Measurements from ENCODE around the gene TMEM256. TPM values are rescaled to one million over a fixed set of nuclear protein-coding genes. Genes with fewer than 3 reads are reported as not detected.

Gene TMEM256
- total RNA-seq, 4 donors from 2014 or later: 28.9 to 65.6 (median 50.2) TPM

- no peaks in the 10 kb centered on the region for H3K4me1 ChIP-seq
- ATAC-seq (no peak), DNase-seq (no peak)
- no peaks in the 10 kb centered on the region for H3K36me3 ChIP-seq
- H3K4me3 ChIP-seq: no peak within 1 kb of the TSS
- no peaks in the 10 kb centered on the region for H3K27me3 ChIP-seq
- no peaks in the 10 kb centered on the region for H3K9me3 ChIP-seq
- in situ Hi-C loops (cut with MboI; ENCODE audit: low sequenced_read_pairs in 4 of 4) (no loop called here), intact Hi-C loops (cut with DNase I; ENCODE audit: low total_unique reads) (no loop called here)
- H3K27ac ChIP-seq: no peak within 1 kb of the TSS
- TF ChIP-seq POLR2A (IDR thresholded peaks at IDR 0.05): no peak
- no peak for TF ChIP-seq CTCF (IDR thresholded peaks at IDR 0.05 in 4 of 5, conservative IDR thresholded peaks at IDR 0.05 in 1 of 5)
Observed at GRCh38 chr17:7419819-7420610, 16.1 kb upstream of the TMEM256 start, which contains the start of gene SPEM1. SPEM1 (plus strand) TSS chr17:7420324; CDS start chr17:7420385, 61 bp downstream.

GRCh38 chr17:7418472-7419152 is 14.7 kb upstream of the TMEM256 start:
- in situ Hi-C loops (cut with MboI; ENCODE audit: low sequenced_read_pairs in 4 of 4): no loop called here
- no peaks in the 10 kb centered on the region for H3K4me1 ChIP-seq
- H3K4me3 ChIP-seq: no peak overlapping the region
- H3K9me3 ChIP-seq: no peaks in the 10 kb centered on the region
- H3K27me3 ChIP-seq: no peaks in the 10 kb centered on the region
- ATAC-seq (no peak), DNase-seq (no peak)
- no peak overlapping the region for H3K27ac ChIP-seq
- no peak for TF ChIP-seq CTCF (IDR thresholded peaks at IDR 0.05 in 4 of 5, conservative IDR thresholded peaks at IDR 0.05 in 1 of 5)
- TF ChIP-seq POLR2A (IDR thresholded peaks at IDR 0.05): no peak
- intact Hi-C loops (cut with DNase I; ENCODE audit: low total_unique reads): no loop called here
- no peaks in the 10 kb centered on the region for H3K36me3 ChIP-seq

- ATAC-seq: no peak
Observed at GRCh38 chr17:7417056-7417655, 13.3 kb upstream of the TMEM256 start.

GRCh38 chr17:7416323-7416722 is 12.4 kb upstream of the TMEM256 start:
- in situ Hi-C loops (cut with MboI; ENCODE audit: low sequenced_read_pairs in 4 of 4): no loop called here
- Histone ChIP-seq H3K36me3 (no peaks in the 10 kb centered on the region), H3K27me3 (no peaks in the 10 kb centered on the region), H3K27ac (no peak overlapping the region), H3K4me1 (no peaks in the 10 kb centered on the region), H3K9me3 (no peaks in the 10 kb centered on the region), H3K4me3 (no peak overlapping the region)
- no peak for DNase-seq
- TF ChIP-seq POLR2A (IDR thresholded peaks at IDR 0.05) (no peak), CTCF (IDR thresholded peaks at IDR 0.05 in 4 of 5, conservative IDR thresholded peaks at IDR 0.05 in 1 of 5) (no peak)
- ATAC-seq: no peak
- intact Hi-C loops (cut with DNase I; ENCODE audit: low total_unique reads): no loop called here

More at GRCh38 chr17:7417056-7417655, 13.3 kb upstream of the TMEM256 start:
- Histone ChIP-seq H3K9me3 (no peaks in the 10 kb centered on the region), H3K36me3 (no peaks in the 10 kb centered on the region), H3K27ac (no peak overlapping the region), H3K4me3 (no peak overlapping the region), H3K27me3 (no peaks in the 10 kb centered on the region), H3K4me1 (no peaks in the 10 kb centered on the region)
- intact Hi-C loops (cut with DNase I; ENCODE audit: low total_unique reads): no loop called here
- DNase-seq: no peak
- in situ Hi-C loops (cut with MboI; ENCODE audit: low sequenced_read_pairs in 4 of 4): no loop called here
- TF ChIP-seq POLR2A (IDR thresholded peaks at IDR 0.05) (no peak), CTCF (IDR thresholded peaks at IDR 0.05 in 4 of 5, conservative IDR thresholded peaks at IDR 0.05 in 1 of 5) (no peak)

Data from gastrocnemius medialis (tissue), 4 donors.